Fibroblast of the aortic adventitia (primary cell): ENCODE data around the gene RNASEL. TPM values are rescaled to one million over a fixed set of nuclear protein-coding genes. Genes with fewer than 3 reads are reported as not detected.

Experiments used
- DNase-seq: peaks from one replicate; pipeline ENCODE4 v3.0.0-alpha.2; 2010; ENCODE audit warnings: low read depth
- H3K4me3 ChIP-seq: 2 replicates; pipeline ENCODE4 v1.5.1; 2011; ENCODE audit warnings: low read depth, mild to moderate bottlenecking, control low read depth, low read length, moderate library complexity
- CTCF ChIP-seq: IDR thresholded peaks from 2 replicates; pipeline ENCODE4 v1.5.1; 2011; ENCODE audit warnings: mild to moderate bottlenecking, low read length, control low read depth, inconsistent platforms; ENCODE audit not compliant: insufficient read depth
- small RNA-seq: library from RNA; depleted of rRNA; stranded (forward); fragments of <200 nt; gene quantifications from one replicate; pipeline ENCODE3, GENCODE V24; 2012
- total RNA-seq: library from RNA; depleted of rRNA; stranded (reverse); fragments of >200 nt; gene quantifications from 2 replicates; pipeline ENCODE4 v1.2.3, GENCODE V29; 2012; ENCODE audit warnings: low replicate concordance

RNASEL gene
- total RNA-seq, 1 donor: 9.5 TPM

- TF ChIP-seq CTCF: no peak
- no peak for DNase-seq
These were observed 63.7 kb downstream of the RNASEL start for GRCh38 chr1:182525342-182525741.

More at GRCh38 chr1:182525342-182525741, 63.7 kb downstream of the RNASEL start:
- H3K4me3 ChIP-seq: no peak overlapping the region

Small RNA genes within 50 kb of the gene (small RNA-seq; reads per million reads assigned to genes)
- gene RF00017: not detected

Other genes with a start within 250 kb of the RNASEL start
- 136 and 296 TPM in 2 replicates for gene GLUL, start 197.5 kb downstream of the RNASEL start, total RNA-seq
- not detected in 2 replicates for gene TEDDM1, start 188.6 kb downstream of the RNASEL start, total RNA-seq
- gene RGSL1, start 139.1 kb downstream of the RNASEL start, total RNA-seq: not detected in 2 replicates
- gene RGS16, start 15.1 kb upstream of the RNASEL start, total RNA-seq: 2.3 and 2.5 TPM in 2 replicates
- gene RGS8, start 95.3 kb upstream of the RNASEL start, total RNA-seq: 0.16 TPM in 1 of 2 replicates, not detected in the other
- 2.3 and 3.8 TPM in 2 replicates for gene NPL, start 200.5 kb upstream of the RNASEL start, total RNA-seq